ENCODE results near the gene PEDS1. TPM values are rescaled to one million over a fixed set of nuclear protein-coding genes. Genes with fewer than 3 reads are reported as not detected.
A peak's percentile ranks its signal among the peaks of the same experiment; 100 is the strongest.

Gene PEDS1
- total RNA-seq, 1 donor from 2014 or later = 44.1 TPM

- Histone ChIP-seq H3K4me1 (ENCODE audit: insufficient read depth, low read length) (peaks cover 55% of the 10 kb centered on the region), H2AFZ (ENCODE audit: low read depth, low read length) (no peak overlapping the region), H3K4me3 (ENCODE audit: insufficient read depth, low read depth, low read length) (no peak overlapping the region), H3K9me3 (ENCODE audit: insufficient read depth, low read depth, low read length) (no peaks in the 10 kb centered on the region), H3K79me2 (ENCODE audit: insufficient read depth, low read length) (peaks cover 82% of the 10 kb centered on the region), H3K4me2 (ENCODE audit: low read length) (peak overlapping the region; percentile 53), H3K9ac (ENCODE audit: low read length) (peak overlapping the region; percentile 66), H3K27ac (ENCODE audit: low read depth, low read length) (peak overlapping the region; percentile 75), H4K20me1 (ENCODE audit: insufficient read depth, low read length) (peaks cover 47% of the 10 kb centered on the region), H3K27me3 (ENCODE audit: insufficient read depth, low read length) (no peaks in the 10 kb centered on the region), H3K36me3 (ENCODE audit: insufficient read depth, low read length) (peaks cover 18% of the 10 kb centered on the region)
- Mint-ChIP-seq H3K9me3 (ENCODE audit: unreplicated experiment) (no peaks in the 10 kb centered on the region), H3K27ac (ENCODE audit: unreplicated experiment) (peak overlapping the region; percentile 85), H3K27me3 (ENCODE audit: low read depth, unreplicated experiment) (no peaks in the 10 kb centered on the region), H3K36me3 (ENCODE audit: low read depth, unreplicated experiment) (peaks cover 26% of the 10 kb centered on the region), H3K4me3 (ENCODE audit: unreplicated experiment) (peak overlapping the region; percentile 62), H3K4me1 (ENCODE audit: low read depth, unreplicated experiment) (peaks cover 45% of the 10 kb centered on the region)
- DNase-seq (ENCODE audit: low read depth) (peak; percentile 75), FAIRE-seq (no peak)
- TF ChIP-seq, protein P1, sequence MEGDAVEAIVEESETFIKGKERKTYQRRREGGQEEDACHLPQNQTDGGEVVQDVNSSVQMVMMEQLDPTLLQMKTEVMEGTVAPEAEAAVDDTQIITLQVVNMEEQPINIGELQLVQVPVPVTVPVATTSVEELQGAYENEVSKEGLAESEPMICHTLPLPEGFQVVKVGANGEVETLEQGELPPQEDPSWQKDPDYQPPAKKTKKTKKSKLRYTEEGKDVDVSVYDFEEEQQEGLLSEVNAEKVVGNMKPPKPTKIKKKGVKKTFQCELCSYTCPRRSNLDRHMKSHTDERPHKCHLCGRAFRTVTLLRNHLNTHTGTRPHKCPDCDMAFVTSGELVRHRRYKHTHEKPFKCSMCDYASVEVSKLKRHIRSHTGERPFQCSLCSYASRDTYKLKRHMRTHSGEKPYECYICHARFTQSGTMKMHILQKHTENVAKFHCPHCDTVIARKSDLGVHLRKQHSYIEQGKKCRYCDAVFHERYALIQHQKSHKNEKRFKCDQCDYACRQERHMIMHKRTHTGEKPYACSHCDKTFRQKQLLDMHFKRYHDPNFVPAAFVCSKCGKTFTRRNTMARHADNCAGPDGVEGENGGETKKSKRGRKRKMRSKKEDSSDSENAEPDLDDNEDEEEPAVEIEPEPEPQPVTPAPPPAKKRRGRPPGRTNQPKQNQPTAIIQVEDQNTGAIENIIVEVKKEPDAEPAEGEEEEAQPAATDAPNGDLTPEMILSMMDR (IDR thresholded peaks at IDR 0.05; ENCODE audit: insufficient read depth, low read depth, low read length) = no peak
- no peak for TF ChIP-seq EZH2 (IDR thresholded peaks at IDR 0.05; ENCODE audit: insufficient read depth, low read length)
Measured at GRCh38 chr20:50146214-50146613, 7.3 kb downstream of the PEDS1 start.

DNA sequence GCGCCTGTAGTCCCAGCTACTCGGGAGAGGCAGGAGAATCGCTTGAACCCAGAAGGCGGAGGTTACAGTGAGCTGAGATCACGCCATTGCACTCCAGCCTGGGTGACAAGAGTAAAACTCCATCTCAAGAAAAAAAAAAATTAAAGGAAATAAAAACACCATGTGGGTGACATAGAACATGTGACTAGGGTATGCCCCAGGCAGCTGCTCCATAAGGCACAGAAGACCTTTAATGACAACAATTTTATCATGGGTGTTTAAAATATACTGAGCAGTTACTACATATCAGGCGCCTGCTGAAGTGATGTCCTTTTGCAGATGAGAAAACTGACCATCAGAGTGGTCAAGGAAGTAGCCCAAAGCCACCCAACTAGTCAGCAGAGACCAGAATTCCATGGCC lies 8.0 kb downstream of the PEDS1 start:
- no peaks in the 10 kb centered on the region for H3K9me3 ChIP-seq (ENCODE audit: insufficient read depth, low read depth, low read length)

GRCh38 chr20:50144362-50144761 lies 9.2 kb downstream of the PEDS1 start:
- no peaks in the 10 kb centered on the region for H3K9me3 Mint-ChIP-seq (ENCODE audit: unreplicated experiment)
- peaks cover 35% of the 10 kb centered on the region for H3K4me1 Mint-ChIP-seq (ENCODE audit: low read depth, unreplicated experiment)
- peak overlapping the region; percentile 94 for H3K27ac ChIP-seq (ENCODE audit: low read depth, low read length)
- no peaks in the 10 kb centered on the region for H3K27me3 ChIP-seq (ENCODE audit: insufficient read depth, low read length)
- no peak overlapping the region for H2AFZ ChIP-seq (ENCODE audit: low read depth, low read length)
- H3K9me3 ChIP-seq (ENCODE audit: insufficient read depth, low read depth, low read length) = no peaks in the 10 kb centered on the region
- TF ChIP-seq, protein P1 (IDR thresholded peaks at IDR 0.05; ENCODE audit: insufficient read depth, low read depth, low read length) = no peak
- TF ChIP-seq EZH2 (IDR thresholded peaks at IDR 0.05; ENCODE audit: insufficient read depth, low read length) = no peak
- no peak for FAIRE-seq
- peak overlapping the region; percentile 60 for H3K4me3 Mint-ChIP-seq (ENCODE audit: unreplicated experiment)
- H3K27ac Mint-ChIP-seq (ENCODE audit: unreplicated experiment) = peak overlapping the region; percentile 95
- peak; percentile 98 for DNase-seq (ENCODE audit: low read depth)
- peaks cover 82% of the 10 kb centered on the region for H3K79me2 ChIP-seq (ENCODE audit: insufficient read depth, low read length)
- peak overlapping the region; percentile 61 for H3K4me2 ChIP-seq (ENCODE audit: low read length)
- no peak overlapping the region for H3K4me3 ChIP-seq (ENCODE audit: insufficient read depth, low read depth, low read length)
- H3K9ac ChIP-seq (ENCODE audit: low read length) = peak overlapping the region; percentile 65
- peaks cover 45% of the 10 kb centered on the region for H4K20me1 ChIP-seq (ENCODE audit: insufficient read depth, low read length)
- H3K36me3 Mint-ChIP-seq (ENCODE audit: low read depth, unreplicated experiment) = peaks cover 26% of the 10 kb centered on the region
- H3K4me1 ChIP-seq (ENCODE audit: insufficient read depth, low read length) = peaks cover 46% of the 10 kb centered on the region
- peaks cover 21% of the 10 kb centered on the region for H3K36me3 ChIP-seq (ENCODE audit: insufficient read depth, low read length)
- no peaks in the 10 kb centered on the region for H3K27me3 Mint-ChIP-seq (ENCODE audit: low read depth, unreplicated experiment)

More for the DNA sequence above, 8.0 kb downstream of the PEDS1 start:
- no peak overlapping the region for H3K4me3 Mint-ChIP-seq (ENCODE audit: unreplicated experiment)
- Histone ChIP-seq H3K27ac (ENCODE audit: low read depth, low read length) (peak overlapping the region; percentile 75), H3K27me3 (ENCODE audit: insufficient read depth, low read length) (no peaks in the 10 kb centered on the region), H3K4me1 (ENCODE audit: insufficient read depth, low read length) (peaks cover 53% of the 10 kb centered on the region), H3K9ac (ENCODE audit: low read length) (peak overlapping the region; percentile 66), H4K20me1 (ENCODE audit: insufficient read depth, low read length) (peaks cover 49% of the 10 kb centered on the region), H3K4me2 (ENCODE audit: low read length) (peak overlapping the region; percentile 53), H3K79me2 (ENCODE audit: insufficient read depth, low read length) (peaks cover 82% of the 10 kb centered on the region), H3K36me3 (ENCODE audit: insufficient read depth, low read length) (peaks cover 21% of the 10 kb centered on the region), H3K4me3 (ENCODE audit: insufficient read depth, low read depth, low read length) (no peak overlapping the region), H2AFZ (ENCODE audit: low read depth, low read length) (no peak overlapping the region)
- no peaks in the 10 kb centered on the region for H3K9me3 Mint-ChIP-seq (ENCODE audit: unreplicated experiment)
- TF ChIP-seq, protein P1 (IDR thresholded peaks at IDR 0.05; ENCODE audit: insufficient read depth, low read depth, low read length) = no peak
- H3K36me3 Mint-ChIP-seq (ENCODE audit: low read depth, unreplicated experiment) = peaks cover 24% of the 10 kb centered on the region
- no peak for FAIRE-seq
- H3K4me1 Mint-ChIP-seq (ENCODE audit: low read depth, unreplicated experiment) = peaks cover 41% of the 10 kb centered on the region
- peak overlapping the region; percentile 53 for H3K27ac Mint-ChIP-seq (ENCODE audit: unreplicated experiment)
- DNase-seq (ENCODE audit: low read depth) = no peak
- H3K27me3 Mint-ChIP-seq (ENCODE audit: low read depth, unreplicated experiment) = no peaks in the 10 kb centered on the region
